BJ (cell line): ENCODE measurements around the gene ABHD1. TPM values are rescaled to one million over a fixed set of nuclear protein-coding genes. Genes with fewer than 3 reads are reported as not detected.

Source experiments
- CTCF ChIA-PET: fragments of 350-600 bp; formaldehyde crosslinking; extraction: SDS; loops from one replicate; lab custom pipeline; 2021; ENCODE audit warnings: antibody characterized with exemption, inconsistent platforms; lab: Yijun Ruan, JAX
- POLR2A ChIA-PET: fragments of 300-600 bp; sonication (Branson Sonifier 250); formaldehyde crosslinking; extraction: SDS; loops from one replicate; lab custom pipeline; 2021; ENCODE audit warnings: antibody characterized with exemption; lab: Charles Lee
- DNase-seq: peaks from one replicate; pipeline ENCODE4 v3.0.0-alpha.2; 2011; ENCODE audit warnings: low read depth
- H3K27me3 ChIP-seq: 2 replicates; pipeline ENCODE4 v1.6.0; 2011; ENCODE audit warnings: low read length; ENCODE audit not compliant: control insufficient read depth, insufficient read depth
- H3K36me3 ChIP-seq: 2 replicates; pipeline ENCODE4 v1.5.1; 2011; ENCODE audit warnings: low read length; ENCODE audit not compliant: control insufficient read depth, insufficient read depth
- H3K4me3 ChIP-seq: 2 replicates; pipeline ENCODE4 v1.5.1; 2011; ENCODE audit warnings: low read depth, mild to moderate bottlenecking, control low read depth, low read length
- polyA plus RNA-seq: library from polyadenylated mRNA; depleted of rRNA; stranded (reverse); fragments of >200 nt; gene quantifications from 2 replicates; pipeline ENCODE4 v1.2.3, GENCODE V29; 2011
- TF ChIP-seq, protein P1 (sequence below): IDR thresholded peaks from 2 replicates; pipeline ENCODE4 v1.5.1; 2011; ENCODE audit warnings: low read depth, mild to moderate bottlenecking, control low read depth, inconsistent platforms, low read length, moderate library complexity; ENCODE audit not compliant: insufficient read depth

ABHD1 gene
- polyA plus RNA-seq, 1 experiment, result not detected

DNA sequence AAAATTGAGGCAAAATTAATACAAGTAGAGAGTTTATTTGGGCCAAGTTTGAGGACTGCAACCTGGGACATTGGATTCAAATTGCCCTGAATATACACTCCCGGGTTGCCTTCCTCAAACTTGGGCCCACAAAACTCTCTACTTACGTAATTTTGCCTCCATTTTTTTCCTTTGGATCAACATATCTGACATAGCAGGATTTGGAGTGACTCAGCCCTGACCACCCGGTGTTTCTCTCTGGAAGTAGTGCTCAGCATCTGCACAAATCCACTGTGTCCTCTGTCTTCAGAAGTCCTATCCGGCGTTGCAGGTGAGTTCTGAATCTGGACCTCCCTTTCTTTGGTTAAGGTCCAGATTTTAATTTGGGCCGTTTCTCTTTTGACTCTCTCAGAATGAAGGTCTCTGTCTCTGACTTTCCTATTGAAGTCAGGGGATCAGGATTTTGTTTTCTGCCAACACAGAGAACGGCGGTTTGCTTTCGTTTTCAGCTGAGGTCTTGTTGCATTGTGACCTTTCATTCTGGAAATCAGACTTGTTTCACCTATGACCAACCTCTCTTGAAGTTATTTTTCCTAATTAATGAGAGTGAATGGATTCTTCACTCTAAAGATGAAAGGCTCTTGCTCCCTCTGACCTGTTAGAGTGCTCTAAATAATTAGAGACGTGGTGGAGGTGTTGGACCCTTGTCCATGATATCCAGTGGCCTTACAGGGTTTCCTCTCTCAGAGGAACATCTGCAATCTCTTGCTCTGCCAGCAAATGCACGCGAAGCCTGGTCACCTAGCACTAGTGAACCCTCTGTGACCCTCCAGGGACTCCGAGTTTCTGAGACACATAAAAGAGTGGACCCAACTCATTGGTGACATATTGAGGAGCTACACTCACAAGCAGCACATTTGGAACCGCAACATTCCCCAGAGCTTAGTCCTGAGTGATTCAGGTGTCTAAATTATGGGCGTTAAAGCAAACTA, 38.8 kb downstream of the ABHD1 start:
- TF ChIP-seq, protein P1, sequence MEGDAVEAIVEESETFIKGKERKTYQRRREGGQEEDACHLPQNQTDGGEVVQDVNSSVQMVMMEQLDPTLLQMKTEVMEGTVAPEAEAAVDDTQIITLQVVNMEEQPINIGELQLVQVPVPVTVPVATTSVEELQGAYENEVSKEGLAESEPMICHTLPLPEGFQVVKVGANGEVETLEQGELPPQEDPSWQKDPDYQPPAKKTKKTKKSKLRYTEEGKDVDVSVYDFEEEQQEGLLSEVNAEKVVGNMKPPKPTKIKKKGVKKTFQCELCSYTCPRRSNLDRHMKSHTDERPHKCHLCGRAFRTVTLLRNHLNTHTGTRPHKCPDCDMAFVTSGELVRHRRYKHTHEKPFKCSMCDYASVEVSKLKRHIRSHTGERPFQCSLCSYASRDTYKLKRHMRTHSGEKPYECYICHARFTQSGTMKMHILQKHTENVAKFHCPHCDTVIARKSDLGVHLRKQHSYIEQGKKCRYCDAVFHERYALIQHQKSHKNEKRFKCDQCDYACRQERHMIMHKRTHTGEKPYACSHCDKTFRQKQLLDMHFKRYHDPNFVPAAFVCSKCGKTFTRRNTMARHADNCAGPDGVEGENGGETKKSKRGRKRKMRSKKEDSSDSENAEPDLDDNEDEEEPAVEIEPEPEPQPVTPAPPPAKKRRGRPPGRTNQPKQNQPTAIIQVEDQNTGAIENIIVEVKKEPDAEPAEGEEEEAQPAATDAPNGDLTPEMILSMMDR, result no peak
- Histone ChIP-seq H3K4me3 (no peak overlapping the region), H3K36me3 (no peaks in the 10 kb centered on the region), H3K27me3 (peaks cover 7% of the 10 kb centered on the region; the same call in 1 of the 2 replicates)
- POLR2A ChIA-PET, result no interaction called here
- DNase-seq, result no peak
- CTCF ChIA-PET, result no interaction called here

DNA sequence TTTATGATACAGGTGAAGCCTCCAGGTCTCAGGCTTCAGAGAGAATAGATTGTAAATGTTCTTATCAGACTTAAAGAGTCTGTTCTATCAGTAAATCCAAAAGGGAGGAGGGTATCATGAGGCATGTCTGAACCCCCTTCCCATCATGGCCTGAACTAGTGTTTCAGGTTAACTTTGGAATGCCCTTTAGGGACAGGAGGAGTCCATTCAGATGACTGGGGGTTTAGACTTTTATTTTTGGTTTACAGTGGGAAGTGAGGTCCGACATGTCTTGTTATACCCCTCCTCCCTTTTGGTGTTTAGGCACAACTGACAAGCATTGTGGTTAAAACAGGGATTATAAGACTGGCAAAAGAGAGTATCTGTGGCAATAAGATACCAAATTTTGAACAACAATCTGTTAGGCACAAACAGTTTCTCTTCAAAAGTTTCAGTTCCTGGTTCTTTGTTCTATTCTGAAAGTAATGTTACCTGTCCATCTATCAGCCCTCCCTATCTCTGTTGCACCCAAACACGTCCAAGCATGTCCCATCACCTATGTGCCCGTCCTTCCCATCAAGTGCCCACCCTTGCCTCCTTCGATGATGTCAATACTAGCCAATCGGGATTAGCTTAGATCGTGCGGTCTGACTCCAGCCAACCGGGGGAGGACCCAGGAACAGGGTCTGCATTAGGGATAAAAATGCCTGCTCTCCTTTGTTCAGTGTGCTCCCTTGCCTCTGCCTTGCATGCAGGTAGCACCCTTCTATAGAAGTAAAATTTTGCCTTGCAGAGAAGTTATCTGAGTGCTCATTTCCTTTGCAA, 41.5 kb downstream of the ABHD1 start:
- peaks cover 3% of the 10 kb centered on the region for H3K27me3 ChIP-seq
- H3K4me3 ChIP-seq, result no peak overlapping the region
- TF ChIP-seq, protein P1, result no peak
- no peaks in the 10 kb centered on the region for H3K36me3 ChIP-seq
- DNase-seq, result no peak
- ChIA-PET POLR2A (no interaction called here), CTCF (interaction anchor here (0.5 to 1.8 kb wide), 2 partner anchors 64 to 149 kb away, joined by 4 read pairs; no protein-coding TSS in a partner anchor)

DNA sequence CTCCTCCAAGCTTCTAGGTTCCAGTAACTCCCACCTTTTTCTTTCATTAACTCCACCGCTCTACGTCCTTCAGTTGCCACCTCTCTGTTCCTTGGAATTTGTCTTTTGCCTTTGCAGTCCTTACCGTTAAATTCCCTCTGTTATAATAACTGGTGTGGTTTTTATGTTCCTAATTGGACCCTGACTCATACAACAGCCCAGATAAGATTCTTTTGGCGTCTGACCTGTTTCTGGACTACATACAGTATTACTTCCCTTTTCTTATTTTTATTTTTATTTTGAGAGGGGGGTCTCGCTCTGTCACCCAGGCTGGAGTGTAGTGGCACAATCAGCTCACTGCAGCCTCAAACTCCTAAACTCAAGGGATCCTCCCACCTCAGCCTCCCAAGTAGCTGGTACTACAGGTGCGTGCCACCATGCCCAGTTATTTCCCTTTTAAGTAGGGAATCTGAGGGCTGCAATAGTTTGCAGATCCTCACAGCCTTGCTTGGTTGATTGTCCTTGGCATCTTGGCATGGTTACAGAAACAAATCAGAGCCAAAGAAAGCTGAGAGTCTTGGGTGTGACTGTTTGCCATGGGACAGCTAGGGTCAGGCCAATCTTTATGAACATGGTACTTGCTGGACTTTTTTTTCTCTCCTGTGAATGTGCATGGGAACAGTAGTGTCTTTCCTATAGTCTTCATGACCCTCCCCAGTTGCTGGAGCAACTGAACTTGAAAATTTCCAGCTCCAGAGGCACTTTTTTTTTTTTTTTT, 47.1 kb downstream of the ABHD1 start:
- H3K4me3 ChIP-seq, result no peak overlapping the region
- DNase-seq, result no peak
- H3K36me3 ChIP-seq, result no peaks in the 10 kb centered on the region
- POLR2A ChIA-PET, result interaction anchor here (0.6 kb wide), 1 partner anchor 75 kb away, joined by 3 read pairs; no protein-coding TSS in a partner anchor
- TF ChIP-seq, protein P1, result no peak
- H3K27me3 ChIP-seq, result peaks cover 24% of the 10 kb centered on the region
- CTCF ChIA-PET, result interaction anchor here (0.6 to 3.5 kb wide), 23 partner anchors 8 to 209 kb away, joined by 3 to 24 read pairs (median 5); partner anchors contain the start of genes ABHD1, PREB, PRR30 and TRIM54

DNA sequence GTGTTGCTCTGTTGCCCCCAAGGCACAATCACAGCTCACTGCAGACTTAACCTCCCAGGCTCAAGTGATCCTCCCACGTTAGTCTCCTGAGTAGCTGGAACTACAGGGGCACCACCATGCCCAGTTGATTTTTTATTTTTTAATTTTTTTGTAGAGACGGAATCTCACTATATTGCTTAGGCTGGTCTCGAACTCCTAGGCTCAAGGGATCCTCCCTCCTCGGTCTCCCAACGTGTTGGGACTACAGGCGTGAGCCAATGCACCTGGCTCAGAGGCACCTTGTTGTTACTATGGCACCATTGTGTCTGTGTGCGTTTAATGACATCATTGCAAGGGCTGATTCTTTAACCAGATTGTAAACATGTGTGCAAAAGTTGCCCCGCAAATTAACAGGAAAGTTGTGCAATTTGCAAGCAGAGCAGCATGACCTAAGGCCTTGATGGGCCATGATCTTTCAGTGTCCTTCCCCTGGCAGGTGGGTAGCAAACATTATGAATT, 47.8 kb downstream of the ABHD1 start:
- TF ChIP-seq, protein P1, result no peak
- H3K4me3 ChIP-seq, result no peak overlapping the region
- DNase-seq, result no peak
- ChIA-PET POLR2A (interaction anchor here (0.6 kb wide), 1 partner anchor 76 kb away, joined by 3 read pairs; no protein-coding TSS in a partner anchor), CTCF (interaction anchor here (0.6 to 3.5 kb wide), 8 partner anchors 12 to 132 kb away, joined by 3 to 24 read pairs (median 6); partner anchors contain the start of gene TRIM54)
- H3K27me3 ChIP-seq, result peaks cover 24% of the 10 kb centered on the region
- no peaks in the 10 kb centered on the region for H3K36me3 ChIP-seq
